Coronary artery (tissue), 2 donors: ENCODE measurements around the gene MACROD2.

Experiments
- DNase-seq: peaks from one replicate; pipeline ENCODE4 v3.0.0-alpha.2; 2017; ENCODE audit warnings: low spot score
- H3K27ac ChIP-seq, 2 donors: fragments of 200-600 bp; sonication (generic); one replicate each; pipeline ENCODE4 v1.5.1; 2016 to 2019
- H3K4me3 ChIP-seq: fragments of 200-600 bp; sonication (generic); 2 replicates; pipeline ENCODE4 v1.5.1; 2016; ENCODE audit warnings: mild to moderate bottlenecking, moderate library complexity
- TF ChIP-seq, protein P1 (sequence below): fragments of 200-600 bp; sonication (generic); IDR thresholded peaks from one replicate; pipeline ENCODE4 v1.5.1; 2019; ENCODE audit warnings: antibody characterized with exemption

MACROD2 gene

DNA sequence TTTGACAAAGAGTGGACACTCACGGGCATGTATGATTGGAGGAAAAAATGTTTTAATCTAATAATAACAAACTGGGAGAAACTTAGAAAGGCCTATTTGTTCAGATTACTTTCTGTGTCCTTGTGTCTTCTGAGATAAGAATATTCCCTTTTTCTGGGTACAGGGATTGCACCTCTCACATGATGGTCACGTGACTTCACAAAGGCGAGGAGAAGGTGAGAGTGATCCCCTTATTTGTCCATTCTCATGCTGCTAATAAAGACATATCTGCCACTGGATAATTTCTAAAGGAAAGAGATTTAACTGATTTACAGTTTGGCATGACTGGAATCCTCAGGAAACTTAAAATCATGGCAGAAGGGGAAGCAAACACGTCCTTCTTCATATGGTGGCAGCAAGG lies 1331.8 kb downstream of the MACROD2 start:
- no peak overlapping the region for H3K27ac ChIP-seq
- DNase-seq = no peak
- H3K4me3 ChIP-seq = no peak overlapping the region
- TF ChIP-seq, protein P1, sequence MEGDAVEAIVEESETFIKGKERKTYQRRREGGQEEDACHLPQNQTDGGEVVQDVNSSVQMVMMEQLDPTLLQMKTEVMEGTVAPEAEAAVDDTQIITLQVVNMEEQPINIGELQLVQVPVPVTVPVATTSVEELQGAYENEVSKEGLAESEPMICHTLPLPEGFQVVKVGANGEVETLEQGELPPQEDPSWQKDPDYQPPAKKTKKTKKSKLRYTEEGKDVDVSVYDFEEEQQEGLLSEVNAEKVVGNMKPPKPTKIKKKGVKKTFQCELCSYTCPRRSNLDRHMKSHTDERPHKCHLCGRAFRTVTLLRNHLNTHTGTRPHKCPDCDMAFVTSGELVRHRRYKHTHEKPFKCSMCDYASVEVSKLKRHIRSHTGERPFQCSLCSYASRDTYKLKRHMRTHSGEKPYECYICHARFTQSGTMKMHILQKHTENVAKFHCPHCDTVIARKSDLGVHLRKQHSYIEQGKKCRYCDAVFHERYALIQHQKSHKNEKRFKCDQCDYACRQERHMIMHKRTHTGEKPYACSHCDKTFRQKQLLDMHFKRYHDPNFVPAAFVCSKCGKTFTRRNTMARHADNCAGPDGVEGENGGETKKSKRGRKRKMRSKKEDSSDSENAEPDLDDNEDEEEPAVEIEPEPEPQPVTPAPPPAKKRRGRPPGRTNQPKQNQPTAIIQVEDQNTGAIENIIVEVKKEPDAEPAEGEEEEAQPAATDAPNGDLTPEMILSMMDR = no peak

DNA sequence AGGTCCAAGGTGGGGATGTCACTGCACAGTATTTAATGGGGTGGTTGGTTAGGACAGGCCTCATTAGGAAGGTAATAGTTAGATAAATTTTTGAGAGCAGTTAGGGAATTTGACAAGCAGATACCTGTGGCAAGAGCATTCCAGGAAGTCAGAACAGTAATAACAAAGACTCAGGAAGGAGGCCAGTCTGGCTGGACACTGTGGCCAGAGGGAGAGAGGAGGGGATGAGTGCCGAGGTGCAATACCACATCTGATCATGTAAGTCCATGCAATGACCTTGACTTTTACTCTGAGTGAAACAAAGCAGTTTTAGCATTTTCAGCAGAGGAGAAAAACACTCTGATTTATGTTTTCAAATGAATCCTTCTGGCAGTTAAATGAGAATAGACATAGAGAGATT lies 1332.8 kb downstream of the MACROD2 start:
- Histone ChIP-seq H3K27ac (no peak overlapping the region), H3K4me3 (no peak overlapping the region)
- DNase-seq = no peak
- TF ChIP-seq, protein P1 = no peak

DNA sequence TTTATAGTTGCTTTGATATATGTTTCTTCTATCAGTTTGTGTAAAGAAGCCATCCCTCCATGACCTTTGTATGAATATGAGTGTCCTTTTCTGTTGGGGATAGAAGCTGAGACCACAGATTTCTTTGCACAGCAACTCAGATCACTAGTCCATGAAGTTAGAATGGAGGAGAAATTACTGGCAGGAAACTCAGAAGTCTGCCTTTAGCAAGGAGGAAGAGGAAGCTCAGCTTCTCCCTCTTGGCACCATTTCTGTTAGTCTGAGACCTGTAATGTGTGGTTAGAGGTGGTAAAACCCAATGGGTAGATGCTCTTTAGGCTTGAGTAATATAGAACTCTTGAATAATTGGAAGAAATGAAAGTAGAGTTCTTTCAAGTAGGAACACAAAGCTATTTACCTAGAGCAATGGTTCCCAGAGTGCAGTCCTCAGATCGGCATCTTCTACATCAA lies 1337.4 kb downstream of the MACROD2 start:
- H3K27ac ChIP-seq = no peak overlapping the region
- DNase-seq = no peak
- TF ChIP-seq, protein P1 = no peak
- no peak overlapping the region for H3K4me3 ChIP-seq

DNA sequence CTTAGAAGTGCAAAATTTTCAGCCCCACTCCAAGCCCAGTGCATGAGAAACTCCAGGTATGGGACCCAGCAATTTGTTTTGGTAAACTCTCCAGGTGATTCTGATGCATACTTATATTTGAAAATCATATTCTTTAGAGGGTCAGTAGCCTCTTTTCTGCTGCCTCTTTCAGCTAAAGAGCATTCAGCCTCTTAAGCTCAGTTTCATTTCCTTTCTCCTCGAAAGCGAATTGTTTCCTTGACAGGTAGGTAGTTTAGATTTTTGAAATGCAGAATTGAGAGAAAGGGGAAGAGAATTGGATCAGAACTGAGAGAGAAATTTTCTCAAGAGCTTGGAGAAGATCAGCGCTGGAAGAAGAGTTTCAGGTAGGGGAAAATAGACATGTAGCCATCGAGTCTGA lies 1337.9 kb downstream of the MACROD2 start:
- TF ChIP-seq, protein P1 = no peak
- H3K4me3 ChIP-seq = no peak overlapping the region
- DNase-seq = no peak
- no peak overlapping the region for H3K27ac ChIP-seq

DNA sequence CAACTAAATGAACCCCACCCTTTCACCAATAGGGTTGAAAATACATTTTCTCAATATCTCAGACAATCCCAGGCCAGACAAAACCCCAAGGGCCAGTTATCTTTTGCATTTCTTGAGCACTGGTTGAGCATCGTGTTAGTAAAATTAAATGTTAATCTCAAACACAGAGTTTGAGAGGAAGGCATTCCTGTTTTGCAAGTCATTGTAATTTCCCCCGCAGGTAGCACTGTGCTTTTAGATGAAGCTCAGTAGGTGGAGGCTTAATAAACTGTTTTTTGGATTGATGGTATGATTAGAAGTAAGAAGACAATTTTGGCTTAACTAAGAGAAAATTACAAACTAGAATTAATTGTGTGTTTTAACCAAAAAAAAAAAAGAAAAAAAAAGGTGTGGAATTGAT lies 1340.7 kb downstream of the MACROD2 start:
- DNase-seq = no peak
- H3K4me3 ChIP-seq = no peak overlapping the region
- TF ChIP-seq, protein P1 = no peak
- no peak overlapping the region for H3K27ac ChIP-seq

DNA sequence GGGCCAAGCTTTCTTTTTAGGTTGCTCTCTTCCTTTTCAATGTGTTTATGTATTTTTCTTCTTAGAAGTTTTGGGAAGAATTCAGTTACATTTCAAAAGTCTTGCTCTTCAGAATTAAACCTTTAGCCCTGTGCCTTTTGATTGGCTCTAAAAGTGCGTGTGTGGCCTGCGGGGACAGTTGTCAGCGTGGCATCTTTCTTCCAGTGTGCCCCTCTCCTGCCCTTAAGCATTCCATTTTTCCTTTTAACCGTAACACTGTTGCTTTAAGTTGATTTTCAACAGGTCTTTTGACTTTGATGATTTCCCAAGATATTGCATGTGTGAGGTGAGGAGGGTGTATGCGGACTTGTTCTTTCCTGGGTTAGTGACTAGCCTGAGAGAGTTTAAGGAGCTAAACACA lies 1341.2 kb downstream of the MACROD2 start:
- TF ChIP-seq, protein P1 = no peak
- no peak for DNase-seq
- Histone ChIP-seq H3K27ac (no peak overlapping the region), H3K4me3 (no peak overlapping the region)

DNA sequence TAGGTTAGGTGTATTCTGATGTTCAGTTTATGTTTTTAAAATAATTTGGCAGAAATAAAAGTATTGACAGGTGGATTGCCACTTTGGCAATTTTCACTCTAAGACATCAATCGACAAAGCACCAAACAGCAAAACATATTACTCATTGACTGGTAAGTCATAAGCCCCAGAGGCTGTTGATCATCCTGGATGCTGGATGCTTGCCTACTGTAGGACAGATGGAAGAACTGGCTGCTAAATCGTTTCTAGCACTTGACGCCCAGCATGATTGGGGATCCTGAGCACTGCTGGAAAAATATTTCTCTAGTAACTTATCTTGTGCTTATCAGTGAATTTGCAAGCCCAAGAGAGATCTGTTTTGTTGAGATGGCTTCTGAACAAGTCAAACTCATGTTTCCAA lies 1343.9 kb downstream of the MACROD2 start:
- DNase-seq = no peak
- no peak overlapping the region for H3K27ac ChIP-seq
- TF ChIP-seq, protein P1 = no peak
- H3K4me3 ChIP-seq = no peak overlapping the region
